Epithelial cell of esophagus (primary cell): ENCODE results near the gene TENM3.

ENCODE experiments used
- DNase-seq: peaks from one replicate; pipeline ENCODE4 v3.0.0; 2010; ENCODE audit warnings: low read depth
- H3K4me3 ChIP-seq: 2 replicates; pipeline ENCODE4 v1.5.1; 2011; ENCODE audit warnings: mild to moderate bottlenecking, low read length, control low read depth
- TF ChIP-seq, protein P1 (sequence below): IDR thresholded peaks from 2 replicates; pipeline ENCODE4 v1.5.1; 2011; ENCODE audit warnings: low read depth, mild to moderate bottlenecking, low read length, control low read depth, inconsistent platforms; ENCODE audit not compliant: insufficient read depth; ENCODE audit errors: missing control alignments

Gene TENM3

DNA sequence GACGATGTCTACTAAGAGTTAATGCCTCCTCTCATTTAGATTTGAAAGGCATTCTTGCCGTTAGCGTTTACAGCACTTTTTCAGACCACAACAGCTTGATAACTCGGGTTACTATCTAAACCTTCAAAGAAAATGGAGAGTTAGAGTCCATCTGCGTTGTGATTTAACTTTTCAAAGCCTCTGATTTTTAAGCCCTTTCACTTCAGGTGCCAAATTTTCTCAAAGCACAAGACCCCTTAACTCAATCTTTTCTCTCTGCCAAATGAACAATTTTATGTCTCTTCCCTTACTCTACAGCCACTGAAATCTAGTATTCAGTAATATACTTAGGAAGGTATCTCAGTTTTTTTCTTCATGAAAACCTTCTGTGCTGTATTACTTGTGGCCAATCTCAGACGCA, 310.5 kb downstream of the TENM3 start:
- no peak for DNase-seq
- H3K4me3 ChIP-seq: no peak overlapping the region
- TF ChIP-seq, protein P1, sequence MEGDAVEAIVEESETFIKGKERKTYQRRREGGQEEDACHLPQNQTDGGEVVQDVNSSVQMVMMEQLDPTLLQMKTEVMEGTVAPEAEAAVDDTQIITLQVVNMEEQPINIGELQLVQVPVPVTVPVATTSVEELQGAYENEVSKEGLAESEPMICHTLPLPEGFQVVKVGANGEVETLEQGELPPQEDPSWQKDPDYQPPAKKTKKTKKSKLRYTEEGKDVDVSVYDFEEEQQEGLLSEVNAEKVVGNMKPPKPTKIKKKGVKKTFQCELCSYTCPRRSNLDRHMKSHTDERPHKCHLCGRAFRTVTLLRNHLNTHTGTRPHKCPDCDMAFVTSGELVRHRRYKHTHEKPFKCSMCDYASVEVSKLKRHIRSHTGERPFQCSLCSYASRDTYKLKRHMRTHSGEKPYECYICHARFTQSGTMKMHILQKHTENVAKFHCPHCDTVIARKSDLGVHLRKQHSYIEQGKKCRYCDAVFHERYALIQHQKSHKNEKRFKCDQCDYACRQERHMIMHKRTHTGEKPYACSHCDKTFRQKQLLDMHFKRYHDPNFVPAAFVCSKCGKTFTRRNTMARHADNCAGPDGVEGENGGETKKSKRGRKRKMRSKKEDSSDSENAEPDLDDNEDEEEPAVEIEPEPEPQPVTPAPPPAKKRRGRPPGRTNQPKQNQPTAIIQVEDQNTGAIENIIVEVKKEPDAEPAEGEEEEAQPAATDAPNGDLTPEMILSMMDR: no peak

DNA sequence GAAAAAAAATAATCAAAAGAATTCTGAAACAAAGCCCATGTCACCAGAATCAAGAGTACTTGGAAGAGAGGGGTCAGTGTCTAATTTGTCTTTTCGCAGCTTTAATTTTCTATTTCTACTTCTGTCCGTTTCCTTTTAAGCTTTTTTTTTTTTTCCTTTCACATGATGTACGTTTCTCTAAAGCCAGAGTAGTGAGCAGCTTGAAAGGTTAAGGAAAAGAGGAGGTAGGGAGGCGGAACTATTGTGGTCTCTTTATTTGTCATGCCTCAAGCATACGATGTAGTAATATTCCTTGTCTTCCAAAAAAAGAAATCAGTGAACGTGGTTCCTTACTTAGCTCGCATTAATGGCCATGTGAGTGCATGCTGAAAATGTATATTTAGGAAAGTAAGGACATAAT, 311.5 kb downstream of the TENM3 start:
- no peak for DNase-seq
- no peak overlapping the region for H3K4me3 ChIP-seq
- TF ChIP-seq, protein P1: no peak

DNA sequence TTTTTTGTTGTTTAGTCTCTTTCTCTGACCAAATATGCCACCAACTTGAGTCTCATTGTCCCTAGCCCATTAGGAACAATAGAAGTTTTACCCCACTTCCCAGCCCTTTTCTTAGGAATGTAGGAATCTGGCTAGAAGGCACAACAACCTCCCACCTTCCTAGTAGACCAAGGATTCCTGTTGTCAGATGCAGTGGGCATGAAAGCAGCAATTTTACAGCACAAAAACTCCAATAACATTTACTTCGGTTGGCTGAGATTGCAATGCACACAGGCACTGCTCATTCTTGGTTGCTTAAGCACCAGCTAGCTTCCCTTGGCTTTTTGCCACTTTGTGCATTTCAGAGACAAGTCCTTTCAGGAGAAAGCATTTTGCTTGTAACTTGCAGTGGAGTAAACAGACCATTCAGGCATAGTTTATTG, 312.8 kb downstream of the TENM3 start:
- TF ChIP-seq, protein P1: no peak
- H3K4me3 ChIP-seq: no peak overlapping the region
- DNase-seq: peak; percentile 79

DNA sequence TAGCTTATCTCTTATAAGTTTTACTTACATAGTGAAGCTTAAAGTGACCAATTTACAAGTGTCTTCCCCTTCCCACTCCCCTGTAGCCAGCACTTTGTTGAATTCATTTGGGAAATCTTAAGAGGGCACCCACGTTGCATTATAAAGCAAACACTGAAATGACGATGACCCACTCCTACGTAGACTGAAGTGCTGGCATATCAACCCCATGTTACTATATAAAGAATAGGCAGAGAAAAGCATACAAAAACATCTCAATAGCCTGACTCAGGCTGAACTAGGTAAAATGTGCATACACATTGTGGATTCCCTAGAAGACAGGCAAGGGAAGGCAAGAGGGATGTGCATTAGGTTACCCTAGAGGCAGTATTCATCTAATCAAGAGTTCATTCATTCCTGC, 313.4 kb downstream of the TENM3 start:
- TF ChIP-seq, protein P1: no peak
- H3K4me3 ChIP-seq: no peak overlapping the region
- DNase-seq: no peak

DNA sequence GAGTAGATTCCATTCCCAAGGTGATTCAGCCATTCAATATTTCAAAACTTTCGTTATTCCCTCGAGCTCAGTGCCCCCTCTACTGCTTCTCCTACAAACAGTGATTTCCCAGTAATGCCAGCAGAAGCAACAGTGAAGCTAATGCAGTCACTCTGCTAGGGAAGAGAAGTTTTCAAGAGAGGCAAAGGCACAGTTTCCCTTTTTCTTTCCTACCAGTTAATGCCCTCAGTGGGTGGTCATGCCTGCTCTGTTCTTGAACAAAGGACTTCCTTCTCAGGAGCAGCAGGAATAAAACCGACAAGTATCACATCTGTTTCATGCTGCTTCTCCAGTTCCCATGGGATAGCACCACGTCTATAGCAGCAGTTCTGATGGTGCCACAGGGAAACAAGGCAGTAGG, 317.2 kb downstream of the TENM3 start:
- TF ChIP-seq, protein P1: no peak
- no peak for DNase-seq
- H3K4me3 ChIP-seq: no peak overlapping the region

DNA sequence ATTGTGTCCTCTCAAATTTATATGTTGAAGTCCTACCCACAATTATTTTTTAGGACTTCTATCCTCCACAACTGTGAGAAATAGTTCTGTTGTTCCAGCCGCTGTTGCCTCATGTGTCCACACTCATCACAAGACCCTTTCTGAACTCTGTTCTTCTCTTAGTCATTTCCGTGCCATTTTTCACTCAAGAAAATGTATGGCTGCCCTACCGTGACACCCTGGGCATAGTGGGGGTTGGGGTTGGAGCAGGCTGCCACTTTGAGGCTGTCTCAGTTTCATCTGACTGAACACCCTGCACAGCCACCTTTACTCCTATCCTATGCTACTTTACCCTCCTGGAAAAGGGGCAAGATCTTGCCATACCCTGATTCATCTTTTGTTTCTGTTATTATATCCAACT, 319.1 kb downstream of the TENM3 start:
- DNase-seq: no peak
- TF ChIP-seq, protein P1: no peak
- H3K4me3 ChIP-seq: no peak overlapping the region

DNA sequence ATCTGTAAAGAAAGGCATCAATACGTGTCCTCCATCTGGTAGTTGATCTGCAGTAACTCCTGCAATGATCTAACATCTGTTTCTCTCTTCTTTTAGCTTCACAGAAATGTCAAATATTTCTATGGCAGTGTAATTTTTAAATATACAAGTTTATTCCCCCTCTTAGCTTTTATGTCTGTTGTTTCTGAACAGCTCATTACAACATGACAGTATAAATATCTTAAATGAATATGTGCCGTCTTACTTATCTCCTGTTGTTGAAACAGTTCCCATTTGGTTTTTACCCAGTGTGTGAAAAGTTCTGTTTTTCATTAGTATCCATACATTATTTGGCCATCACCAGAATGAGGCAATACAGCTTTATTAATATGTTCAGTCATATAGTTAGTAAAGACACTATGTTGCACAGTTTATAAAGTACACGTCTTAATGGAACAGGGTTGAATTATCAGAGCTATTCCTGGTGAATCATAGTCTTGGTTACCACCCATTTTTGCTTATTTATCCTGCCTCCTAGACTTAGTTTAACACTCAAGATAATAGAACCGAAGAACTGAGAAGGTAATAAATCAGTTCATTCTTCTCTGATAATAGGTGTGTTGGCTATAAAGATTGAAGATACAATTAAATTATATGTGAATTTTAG, 321.6 kb downstream of the TENM3 start:
- no peak overlapping the region for H3K4me3 ChIP-seq
- DNase-seq: no peak
- TF ChIP-seq, protein P1: no peak
